Astrocyte (in vitro differentiated cells and primary cell): ENCODE measurements around the gene EFCC1. TPM values are rescaled to one million over a fixed set of nuclear protein-coding genes. Genes with fewer than 3 reads are reported as not detected.

ENCODE experiments used
- DNase-seq: peaks from one replicate; pipeline ENCODE4 v3.0.0-alpha.2; 2010; ENCODE audit warnings: low read depth
- FAIRE-seq: peaks from 2 replicates; lab custom pipeline; 2011; peaks lifted over from hg19 to GRCh38; lab: Jason Lieb, UNC
- H2AFZ ChIP-seq: 2 replicates; pipeline ENCODE4 v1.6.0; 2012; ENCODE audit warnings: low read depth, low read length, inconsistent platforms
- H3K27ac ChIP-seq: 2 replicates; pipeline ENCODE4 v1.5.1; 2011; ENCODE audit warnings: low read depth, low read length, inconsistent platforms
- H3K27me3 ChIP-seq: 2 replicates; pipeline ENCODE4 v1.6.0; 2011; ENCODE audit warnings: low read length, inconsistent platforms; ENCODE audit not compliant: insufficient read depth
- H3K36me3 ChIP-seq: 2 replicates; pipeline ENCODE4 v1.5.1; 2011; ENCODE audit warnings: low read length, inconsistent platforms; ENCODE audit not compliant: insufficient read depth
- H3K4me1 ChIP-seq: 2 replicates; pipeline ENCODE4 v1.5.1; 2011; ENCODE audit warnings: low read length, inconsistent platforms; ENCODE audit not compliant: insufficient read depth
- H3K4me2 ChIP-seq: 2 replicates; pipeline ENCODE4 v1.6.0; 2012; ENCODE audit warnings: low read length, inconsistent platforms
- H3K4me3 ChIP-seq: 2 replicates; pipeline ENCODE4 v1.5.1; 2011; ENCODE audit warnings: low read depth, mild to moderate bottlenecking, low read length, inconsistent platforms; ENCODE audit not compliant: insufficient read depth
- H3K79me2 ChIP-seq: 2 replicates; pipeline ENCODE4 v1.6.0; 2012; ENCODE audit warnings: mild to moderate bottlenecking, low read length, inconsistent platforms; ENCODE audit not compliant: insufficient read depth
- H3K9ac ChIP-seq: 2 replicates; pipeline ENCODE4 v1.6.0; 2012; ENCODE audit warnings: mild to moderate bottlenecking, low read length, inconsistent platforms
- H3K9me3 ChIP-seq: 2 replicates; pipeline ENCODE4 v1.5.1; 2012; ENCODE audit warnings: low read depth, mild to moderate bottlenecking, low read length, inconsistent platforms; ENCODE audit not compliant: insufficient read depth
- H4K20me1 ChIP-seq: 2 replicates; pipeline ENCODE4 v1.6.0; 2012; ENCODE audit warnings: low read length, inconsistent platforms; ENCODE audit not compliant: insufficient read depth
- H3K27ac Mint-ChIP-seq: one replicate; pipeline ENCODE4 v1.8.0; 2021; ENCODE audit warnings: mild to moderate bottlenecking, mixed read lengths; ENCODE audit not compliant: unreplicated experiment
- H3K27me3 Mint-ChIP-seq: one replicate; pipeline ENCODE4 v1.8.0; 2021; ENCODE audit warnings: low read depth, mixed read lengths; ENCODE audit not compliant: unreplicated experiment
- H3K36me3 Mint-ChIP-seq: one replicate; pipeline ENCODE4 v1.8.0; 2021; ENCODE audit warnings: low read depth, mixed read lengths; ENCODE audit not compliant: unreplicated experiment
- H3K4me1 Mint-ChIP-seq: one replicate; pipeline ENCODE4 v1.8.0; 2021; ENCODE audit warnings: low read depth, mixed read lengths; ENCODE audit not compliant: unreplicated experiment
- H3K4me3 Mint-ChIP-seq: one replicate; pipeline ENCODE4 v1.8.0; 2021; ENCODE audit warnings: mild to moderate bottlenecking, moderate library complexity, mixed read lengths; ENCODE audit not compliant: unreplicated experiment
- H3K9me3 Mint-ChIP-seq: one replicate; pipeline ENCODE4 v1.8.0; 2021; ENCODE audit warnings: mild to moderate bottlenecking, mixed read lengths; ENCODE audit not compliant: unreplicated experiment
- CTCF ChIP-seq: IDR thresholded peaks from 2 replicates; pipeline ENCODE4 v1.5.1; 2011; ENCODE audit warnings: low read depth, mild to moderate bottlenecking, inconsistent platforms, low read length, moderate library complexity; ENCODE audit not compliant: insufficient read depth
- EZH2 ChIP-seq: IDR thresholded peaks from 2 replicates; pipeline ENCODE4 v1.6.1; 2012; ENCODE audit warnings: mild to moderate bottlenecking, low read length, inconsistent platforms; ENCODE audit not compliant: insufficient read depth
- total RNA-seq: library from RNA; stranded (reverse); gene quantifications from 2 replicates; pipeline ENCODE4 v1.2.1, GENCODE V29; 2021

EFCC1 gene
- total RNA-seq, 1 donor from 2014 or later, result not detected

- H3K79me2 ChIP-seq, result no peaks in the 10 kb centered on the region
- no peaks in the 10 kb centered on the region for H3K36me3 Mint-ChIP-seq
- H3K4me3 ChIP-seq, result no peak overlapping the region
- H3K4me2 ChIP-seq, result no peak overlapping the region
- no peaks in the 10 kb centered on the region for H3K4me1 Mint-ChIP-seq
- TF ChIP-seq CTCF, result peak; percentile 96
- no peak for TF ChIP-seq EZH2
- no peaks in the 10 kb centered on the region for H4K20me1 ChIP-seq
- H2AFZ ChIP-seq, result no peak overlapping the region
- FAIRE-seq, result no peak
- DNase-seq, result no peak
- no peak overlapping the region for H3K27ac Mint-ChIP-seq
- H3K27me3 Mint-ChIP-seq, result peaks cover 15% of the 10 kb centered on the region
- no peak overlapping the region for H3K27ac ChIP-seq
- no peaks in the 10 kb centered on the region for H3K4me1 ChIP-seq
- H3K9me3 Mint-ChIP-seq, result peaks cover 3% of the 10 kb centered on the region
- H3K9me3 ChIP-seq, result no peaks in the 10 kb centered on the region
- H3K27me3 ChIP-seq, result peaks cover 14% of the 10 kb centered on the region
- H3K36me3 ChIP-seq, result no peaks in the 10 kb centered on the region
- H3K9ac ChIP-seq, result no peak overlapping the region
- no peak overlapping the region for H3K4me3 Mint-ChIP-seq
Measured at GRCh38 chr3:128969993-128970739, 30.9 kb upstream of the EFCC1 start.

- Mint-ChIP-seq H3K27ac (no peak overlapping the region), H3K9me3 (no peaks in the 10 kb centered on the region), H3K4me3 (no peak overlapping the region), H3K36me3 (no peaks in the 10 kb centered on the region), H3K27me3 (peaks cover 11% of the 10 kb centered on the region), H3K4me1 (no peaks in the 10 kb centered on the region)
- no peak overlapping the region for H3K4me2 ChIP-seq
- TF ChIP-seq EZH2 (no peak), CTCF (no peak)
- no peak overlapping the region for H3K4me3 ChIP-seq
- no peak overlapping the region for H3K27ac ChIP-seq
- no peaks in the 10 kb centered on the region for H3K79me2 ChIP-seq
- no peaks in the 10 kb centered on the region for H3K9me3 ChIP-seq
- H4K20me1 ChIP-seq, result no peaks in the 10 kb centered on the region
- no peak for FAIRE-seq
- H3K27me3 ChIP-seq, result peaks cover 14% of the 10 kb centered on the region
- no peak for DNase-seq
- no peaks in the 10 kb centered on the region for H3K4me1 ChIP-seq
- H2AFZ ChIP-seq, result no peak overlapping the region
- H3K9ac ChIP-seq, result no peak overlapping the region
- no peaks in the 10 kb centered on the region for H3K36me3 ChIP-seq
Measured at GRCh38 chr3:128970740-128971047, 30.4 kb upstream of the EFCC1 start.

GRCh38 chr3:128971421-128972100 lies 29.5 kb upstream of the EFCC1 start:
- FAIRE-seq, result no peak
- no peaks in the 10 kb centered on the region for H3K9me3 Mint-ChIP-seq
- DNase-seq, result peak; percentile 16

More at GRCh38 chr3:128971421-128972100, 29.5 kb upstream of the EFCC1 start:
- no peak overlapping the region for H2AFZ ChIP-seq
- H3K27ac ChIP-seq, result no peak overlapping the region
- Mint-ChIP-seq H3K27me3 (peaks cover 14% of the 10 kb centered on the region), H3K4me3 (no peak overlapping the region), H3K36me3 (no peaks in the 10 kb centered on the region), H3K27ac (no peak overlapping the region), H3K4me1 (no peaks in the 10 kb centered on the region)
- TF ChIP-seq CTCF (no peak), EZH2 (no peak)
- H4K20me1 ChIP-seq, result no peaks in the 10 kb centered on the region
- no peaks in the 10 kb centered on the region for H3K79me2 ChIP-seq
- H3K9me3 ChIP-seq, result no peaks in the 10 kb centered on the region
- H3K27me3 ChIP-seq, result peaks cover 15% of the 10 kb centered on the region
- no peak overlapping the region for H3K9ac ChIP-seq
- no peaks in the 10 kb centered on the region for H3K4me1 ChIP-seq
- H3K4me3 ChIP-seq, result no peak overlapping the region
- H3K4me2 ChIP-seq, result no peak overlapping the region
- no peaks in the 10 kb centered on the region for H3K36me3 ChIP-seq
